COLO829 (cell line): ENCODE data around the gene GTF3C4.

Experiments
- DNase-seq: peaks from one replicate; pipeline ENCODE4 v3.0.0; 2012; ENCODE audit warnings: low spot score

The GTF3C4 gene

DNA sequence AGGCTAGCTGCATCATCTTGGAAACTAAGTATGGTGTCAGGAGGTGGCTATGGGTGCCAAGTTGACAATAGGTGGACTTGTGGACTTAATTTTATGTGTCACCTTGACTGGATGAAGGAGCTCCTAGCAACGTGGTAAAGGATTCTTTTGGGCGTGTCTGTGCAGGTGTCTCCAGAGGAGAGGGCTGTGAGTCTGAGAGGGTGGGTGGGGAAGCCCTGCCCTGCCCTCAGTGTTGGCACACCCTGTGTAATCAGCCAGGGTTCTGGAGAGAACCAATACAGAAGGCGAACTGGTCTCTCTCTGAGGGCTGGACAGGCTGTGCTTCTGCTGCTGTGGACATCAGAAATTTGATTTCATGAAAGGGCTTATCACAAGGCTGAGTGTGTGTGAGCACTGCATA, 61.0 kb downstream of the GTF3C4 start:
- DNase-seq, result no peak

DNA sequence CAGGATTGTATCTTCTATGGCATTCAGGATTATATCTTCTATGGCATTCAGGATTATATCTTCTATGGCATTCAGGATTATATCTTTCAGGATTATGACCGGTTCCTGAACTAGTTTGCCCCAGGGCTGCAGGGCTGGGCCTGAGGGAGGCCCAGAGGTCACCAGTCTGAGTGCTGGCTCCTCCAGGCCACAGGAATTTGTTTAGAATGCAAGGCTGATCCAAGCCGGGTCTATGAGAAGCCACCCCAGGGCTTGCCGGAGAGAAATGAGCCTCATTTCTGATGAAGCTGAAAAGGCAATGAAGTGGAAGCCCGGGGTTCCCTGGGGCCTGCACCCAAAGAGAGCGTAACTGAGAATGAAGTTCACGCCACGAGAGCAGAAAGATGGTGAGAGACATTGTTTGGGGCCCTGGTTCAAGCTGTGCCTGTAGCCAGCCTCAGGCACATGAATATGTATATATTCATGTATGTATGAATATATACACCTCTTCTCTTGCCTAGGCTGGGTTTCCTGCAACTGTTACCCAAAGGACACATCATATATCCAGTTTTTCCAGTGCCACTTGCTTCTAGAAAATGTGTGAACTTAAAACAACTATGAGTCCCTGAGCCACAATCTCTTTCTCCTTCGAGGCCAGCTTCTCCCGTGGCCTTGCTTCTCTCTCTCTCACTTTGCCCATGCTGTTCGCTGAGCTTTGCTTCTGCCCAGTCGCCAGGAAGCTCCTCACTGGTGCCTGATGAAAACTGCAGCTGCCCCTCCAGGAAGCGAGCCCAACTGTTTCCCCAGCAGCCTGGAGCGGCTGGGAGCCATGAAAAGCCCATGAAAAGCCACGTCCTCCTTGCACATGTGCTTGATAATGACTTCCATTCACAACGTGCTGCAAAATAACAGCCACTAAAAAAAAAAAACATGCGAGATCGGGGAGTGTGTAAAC, 62.3 kb downstream of the GTF3C4 start:
- DNase-seq, result no peak

DNA sequence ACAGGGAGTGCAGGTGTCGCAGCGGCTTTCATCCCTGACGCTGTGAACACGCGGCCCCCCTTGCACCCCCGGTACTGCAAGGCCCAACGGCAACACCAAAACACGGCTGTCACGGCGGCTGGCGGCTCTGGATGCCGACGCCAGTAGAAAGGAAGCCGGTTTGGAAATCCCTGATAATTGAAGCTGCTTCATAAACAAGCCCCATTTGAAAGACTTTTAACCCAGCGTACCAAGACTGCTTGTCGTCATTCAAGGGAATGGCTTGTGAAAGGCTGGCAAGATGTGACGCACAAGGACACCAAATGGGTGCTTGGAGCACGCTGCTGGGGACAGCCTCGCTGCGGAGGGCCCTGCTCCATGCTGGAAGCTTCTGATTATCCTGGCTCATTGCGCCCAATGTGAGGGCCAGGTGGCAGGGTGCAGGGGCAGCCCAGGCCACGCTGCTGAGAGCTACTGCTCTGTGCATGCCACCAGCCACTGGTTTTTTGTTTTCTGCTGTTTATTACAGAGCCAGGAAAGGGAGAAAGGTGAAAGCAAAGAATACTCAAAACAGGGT, 63.1 kb downstream of the GTF3C4 start:
- DNase-seq, result no peak

DNA sequence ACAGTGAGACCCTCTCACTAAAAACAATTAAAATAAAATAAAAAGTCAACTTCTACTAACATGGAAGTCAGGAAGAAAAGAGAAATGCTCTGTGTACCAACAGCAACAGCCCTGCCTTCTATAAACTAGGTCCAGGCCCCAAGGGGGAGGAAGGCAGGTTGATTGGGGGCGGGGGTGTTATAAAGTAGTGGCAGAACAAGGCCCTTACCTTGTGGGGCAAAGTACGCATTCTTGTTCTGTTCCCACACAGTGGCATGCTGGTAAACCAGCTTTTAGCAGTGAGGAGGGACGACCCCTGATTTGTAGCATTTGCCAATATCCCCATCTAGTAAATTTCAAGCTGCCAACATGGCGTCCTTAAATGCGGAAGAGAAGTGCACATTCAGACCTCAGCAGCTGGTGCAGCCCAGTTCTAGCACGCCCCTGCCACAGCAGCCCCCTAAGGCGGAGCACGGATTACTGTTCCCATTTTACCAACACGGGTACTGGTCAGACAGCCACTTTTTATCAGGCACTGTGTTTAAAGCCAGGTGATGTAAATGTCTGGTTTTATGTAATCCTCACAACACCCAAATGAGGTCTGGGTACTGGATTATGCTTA, 69.5 kb downstream of the GTF3C4 start:
- no peak for DNase-seq

DNA sequence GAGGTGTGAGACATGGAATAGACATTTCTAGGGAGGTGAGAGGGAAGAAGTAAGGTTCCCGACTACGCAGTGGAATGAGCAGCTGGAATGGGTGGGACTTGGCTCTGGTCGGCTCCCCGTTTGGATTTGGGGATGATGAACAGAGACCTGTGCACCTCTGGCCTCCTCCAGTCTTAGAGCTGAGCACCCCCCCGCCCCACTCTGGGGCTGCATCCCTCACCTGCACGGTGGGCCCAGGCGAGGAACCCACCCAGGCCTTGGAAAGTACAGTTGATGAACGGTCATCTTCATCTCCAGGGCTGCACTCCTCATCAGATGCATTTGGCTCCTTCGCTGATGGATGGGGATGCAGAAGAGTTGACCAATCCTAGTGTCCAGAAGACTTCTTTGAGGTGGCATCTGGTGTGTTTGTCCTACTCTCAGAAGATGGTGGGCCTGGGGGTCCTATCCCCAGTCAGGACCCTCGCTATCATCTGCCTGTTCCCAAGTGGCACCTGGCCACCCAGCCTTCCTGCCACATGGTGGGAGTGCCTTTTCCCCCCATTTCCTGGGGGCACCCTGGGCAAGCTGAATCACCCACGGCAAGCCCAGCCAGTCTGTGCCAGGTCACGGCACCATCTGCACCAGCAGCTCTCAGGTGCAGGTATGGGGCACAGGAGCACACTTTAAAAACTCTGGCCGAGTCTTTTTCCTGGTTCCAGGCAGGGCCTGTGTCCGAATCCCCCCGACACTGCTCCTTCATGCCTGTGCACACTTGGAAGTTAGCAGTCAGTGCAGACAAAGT, 70.5 kb downstream of the GTF3C4 start:
- no peak for DNase-seq

DNA sequence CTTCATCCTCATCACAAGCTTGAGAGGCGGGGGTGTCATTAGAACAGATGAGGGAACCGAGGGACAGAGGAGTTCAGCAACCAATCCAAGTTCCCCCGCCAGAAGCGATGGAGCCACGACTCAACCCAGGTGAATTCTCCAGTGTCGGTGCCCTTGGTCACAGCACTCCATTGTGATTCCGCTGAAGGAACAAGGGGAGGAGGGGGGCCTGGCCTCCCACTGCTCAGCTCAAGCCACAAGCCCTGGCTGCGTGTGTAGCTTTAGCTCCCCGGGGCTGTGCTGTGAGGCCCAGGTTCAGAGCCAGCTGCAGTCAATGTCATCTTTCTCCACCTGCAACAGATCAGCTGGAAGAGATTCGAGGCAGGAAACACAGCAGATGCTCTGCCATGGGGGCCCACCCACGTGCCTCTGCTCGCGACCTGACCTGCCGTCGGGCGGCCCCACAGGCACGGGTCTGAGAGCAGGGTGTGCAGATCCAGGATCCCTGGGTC, 72.6 kb downstream of the GTF3C4 start:
- DNase-seq, result no peak

DNA sequence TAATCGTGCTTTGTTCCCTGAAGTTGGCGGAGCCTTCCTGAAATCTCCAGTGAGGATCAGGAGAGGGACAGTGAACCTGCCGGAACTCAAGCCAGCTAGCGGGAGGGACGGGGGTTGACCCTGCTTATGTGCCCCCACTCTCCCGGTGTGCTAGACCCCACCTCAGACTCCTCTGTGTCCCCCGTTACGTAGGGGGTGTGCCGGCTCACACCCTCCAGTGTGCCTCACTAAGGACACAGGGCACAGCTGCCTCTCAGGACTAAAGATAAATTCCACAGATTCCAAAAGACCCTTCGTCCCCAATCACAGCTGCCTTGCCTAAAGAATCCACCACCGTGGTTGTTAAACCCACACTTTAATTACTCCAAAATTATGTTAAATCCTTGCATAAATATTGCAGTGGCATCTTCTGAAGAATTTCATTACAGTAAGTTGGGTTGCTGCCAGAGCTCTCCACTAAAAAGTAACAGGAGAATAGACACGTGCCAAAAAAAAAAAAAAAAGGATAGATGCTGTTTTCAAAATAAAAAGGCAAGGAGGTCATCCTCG, 73.7 kb downstream of the GTF3C4 start:
- DNase-seq, result no peak
